Glutamatergic neuron (in vitro differentiated cells): ENCODE data around the gene TTC16. TPM values are rescaled to one million over a fixed set of nuclear protein-coding genes. Genes with fewer than 3 reads are reported as not detected.
A peak's percentile ranks its signal among the peaks of the same experiment; 100 is the strongest.

ENCODE experiments used
- DNase-seq: peaks from one replicate; pipeline ENCODE4 v3.0.0; 2022
- H3K27ac Mint-ChIP-seq: one replicate; pipeline ENCODE4 v1.8.0; 2020; ENCODE audit warnings: mild to moderate bottlenecking, mixed read lengths, inconsistent platforms; ENCODE audit not compliant: unreplicated experiment
- H3K27me3 Mint-ChIP-seq: one replicate; pipeline ENCODE4 v1.8.0; 2020; ENCODE audit warnings: mild to moderate bottlenecking, moderate library complexity, mixed read lengths, inconsistent platforms; ENCODE audit not compliant: unreplicated experiment
- H3K36me3 Mint-ChIP-seq: one replicate; pipeline ENCODE4 v1.8.0; 2020; ENCODE audit warnings: mild to moderate bottlenecking, mixed read lengths, inconsistent platforms; ENCODE audit not compliant: unreplicated experiment
- H3K4me1 Mint-ChIP-seq: one replicate; pipeline ENCODE4 v1.8.0; 2020; ENCODE audit warnings: mild to moderate bottlenecking, low read depth, mixed read lengths, inconsistent platforms; ENCODE audit not compliant: unreplicated experiment
- H3K4me3 Mint-ChIP-seq: one replicate; pipeline ENCODE4 v1.8.0; 2020; ENCODE audit warnings: mild to moderate bottlenecking, mixed read lengths, inconsistent platforms; ENCODE audit not compliant: unreplicated experiment
- H3K9me3 Mint-ChIP-seq: one replicate; pipeline ENCODE4 v1.8.0; 2020; ENCODE audit warnings: mild to moderate bottlenecking, moderate library complexity, mixed read lengths, inconsistent platforms; ENCODE audit not compliant: unreplicated experiment
- total RNA-seq: library from RNA; stranded (reverse); fragmentation: NEBNext Ultra II Directional; extraction: Animal tissue kit (Norgen Biotek cat#: 25700); gene quantifications from one replicate; pipeline ENCODE4 v1.2.1, GENCODE V29; 2021; ENCODE audit not compliant: unreplicated experiment
- TF ChIP-seq, protein P1 (sequence below): fragments of 200-600 bp; sonication (generic); IDR thresholded peaks from one replicate; pipeline ENCODE4 v1.5.0; 2021; ENCODE audit not compliant: partially characterized antibody, unreplicated experiment

TTC16 gene
- total RNA-seq, 1 donor from 2014 or later: not detected

DNA sequence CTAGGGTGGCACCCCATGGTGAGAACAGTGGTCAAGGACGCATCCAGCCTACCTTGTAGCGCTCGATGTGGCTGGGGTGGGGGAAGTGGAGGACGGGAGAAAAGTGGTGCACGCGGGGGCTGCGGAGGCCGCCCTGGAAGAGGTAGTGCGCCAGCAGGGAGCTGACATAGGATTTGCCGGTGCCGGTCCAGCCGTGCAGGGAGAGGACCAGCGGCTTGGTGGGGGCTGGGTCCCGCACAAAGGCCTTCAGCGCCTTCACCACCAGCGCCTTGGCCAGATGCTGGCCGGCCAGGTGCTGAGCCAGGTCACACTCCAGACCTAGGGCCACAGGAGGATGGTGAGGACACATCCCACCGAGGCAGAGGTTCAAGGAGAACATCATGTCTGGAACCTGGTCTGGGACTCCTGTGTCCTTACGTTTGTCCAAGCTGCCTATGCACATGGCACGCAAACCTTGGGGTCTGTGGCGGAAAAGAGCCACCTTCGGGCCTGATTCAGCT lies 18.4 kb downstream of the TTC16 start:
- peaks cover 4% of the 10 kb centered on the region for H3K4me1 Mint-ChIP-seq
- H3K27ac Mint-ChIP-seq: peak overlapping the region; percentile 43
- TF ChIP-seq, protein P1, sequence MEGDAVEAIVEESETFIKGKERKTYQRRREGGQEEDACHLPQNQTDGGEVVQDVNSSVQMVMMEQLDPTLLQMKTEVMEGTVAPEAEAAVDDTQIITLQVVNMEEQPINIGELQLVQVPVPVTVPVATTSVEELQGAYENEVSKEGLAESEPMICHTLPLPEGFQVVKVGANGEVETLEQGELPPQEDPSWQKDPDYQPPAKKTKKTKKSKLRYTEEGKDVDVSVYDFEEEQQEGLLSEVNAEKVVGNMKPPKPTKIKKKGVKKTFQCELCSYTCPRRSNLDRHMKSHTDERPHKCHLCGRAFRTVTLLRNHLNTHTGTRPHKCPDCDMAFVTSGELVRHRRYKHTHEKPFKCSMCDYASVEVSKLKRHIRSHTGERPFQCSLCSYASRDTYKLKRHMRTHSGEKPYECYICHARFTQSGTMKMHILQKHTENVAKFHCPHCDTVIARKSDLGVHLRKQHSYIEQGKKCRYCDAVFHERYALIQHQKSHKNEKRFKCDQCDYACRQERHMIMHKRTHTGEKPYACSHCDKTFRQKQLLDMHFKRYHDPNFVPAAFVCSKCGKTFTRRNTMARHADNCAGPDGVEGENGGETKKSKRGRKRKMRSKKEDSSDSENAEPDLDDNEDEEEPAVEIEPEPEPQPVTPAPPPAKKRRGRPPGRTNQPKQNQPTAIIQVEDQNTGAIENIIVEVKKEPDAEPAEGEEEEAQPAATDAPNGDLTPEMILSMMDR: no peak
- no peak for DNase-seq
- peaks cover 2% of the 10 kb centered on the region for H3K9me3 Mint-ChIP-seq
- H3K36me3 Mint-ChIP-seq: peaks cover 5% of the 10 kb centered on the region
- peak overlapping the region; percentile 67 for H3K4me3 Mint-ChIP-seq
- peaks cover 6% of the 10 kb centered on the region for H3K27me3 Mint-ChIP-seq

DNA sequence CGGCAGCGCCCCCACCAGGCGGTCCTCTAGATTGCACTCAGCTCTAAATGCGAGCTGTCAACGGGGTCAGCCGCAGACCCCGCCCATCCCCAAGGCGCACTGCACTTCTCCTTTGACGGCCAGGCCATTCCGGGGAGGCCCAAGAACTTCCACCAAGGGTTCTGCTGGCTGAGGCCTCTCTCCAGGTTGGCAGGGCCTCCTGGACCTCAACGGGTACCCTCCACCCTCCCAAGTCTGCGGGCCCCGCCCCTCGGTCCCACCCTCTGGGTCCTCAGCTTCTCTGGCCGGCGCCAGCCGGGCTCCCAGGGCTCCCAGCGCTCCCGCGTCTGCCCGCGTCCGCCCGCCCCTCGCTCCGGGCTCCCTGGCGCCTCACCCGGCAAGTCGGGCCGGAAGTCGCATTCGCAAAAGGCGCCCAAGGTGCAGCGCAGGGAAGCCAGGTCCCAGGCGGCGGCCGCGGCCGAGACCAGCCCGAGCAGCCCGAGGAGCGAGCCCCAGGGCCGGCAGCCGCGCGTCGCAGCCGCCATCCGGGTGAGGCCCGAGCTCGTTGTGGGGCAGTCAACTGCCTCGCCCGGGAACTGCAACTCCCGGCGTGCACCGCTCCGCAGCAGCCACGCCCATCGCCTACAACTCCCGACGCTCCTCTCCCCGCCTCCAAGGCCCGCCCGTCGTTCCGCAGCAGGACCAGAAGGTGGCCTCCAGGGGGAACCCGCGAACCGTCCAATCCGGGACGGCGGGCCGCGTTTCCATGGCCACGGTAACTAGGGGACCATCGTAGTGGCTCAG lies 19.1 kb downstream of the TTC16 start, which contains the start of gene TOR2A:
Gene TOR2A (minus strand): TSS at position 548 of the 783 bp plus-strand sequence. CDS start 24 bp downstream, at position 524.
- peaks cover 5% of the 10 kb centered on the region for H3K36me3 Mint-ChIP-seq
- H3K4me1 Mint-ChIP-seq: peaks cover 4% of the 10 kb centered on the region
- peaks cover 6% of the 10 kb centered on the region for H3K27me3 Mint-ChIP-seq
- H3K9me3 Mint-ChIP-seq: peaks cover 2% of the 10 kb centered on the region
- H3K4me3 Mint-ChIP-seq: peak within 1 kb of the TSS; percentile 90
- TF ChIP-seq, protein P1: peak; percentile 92
- H3K27ac Mint-ChIP-seq: peak within 1 kb of the TSS; percentile 68
- peak; percentile 99 for DNase-seq

DNA sequence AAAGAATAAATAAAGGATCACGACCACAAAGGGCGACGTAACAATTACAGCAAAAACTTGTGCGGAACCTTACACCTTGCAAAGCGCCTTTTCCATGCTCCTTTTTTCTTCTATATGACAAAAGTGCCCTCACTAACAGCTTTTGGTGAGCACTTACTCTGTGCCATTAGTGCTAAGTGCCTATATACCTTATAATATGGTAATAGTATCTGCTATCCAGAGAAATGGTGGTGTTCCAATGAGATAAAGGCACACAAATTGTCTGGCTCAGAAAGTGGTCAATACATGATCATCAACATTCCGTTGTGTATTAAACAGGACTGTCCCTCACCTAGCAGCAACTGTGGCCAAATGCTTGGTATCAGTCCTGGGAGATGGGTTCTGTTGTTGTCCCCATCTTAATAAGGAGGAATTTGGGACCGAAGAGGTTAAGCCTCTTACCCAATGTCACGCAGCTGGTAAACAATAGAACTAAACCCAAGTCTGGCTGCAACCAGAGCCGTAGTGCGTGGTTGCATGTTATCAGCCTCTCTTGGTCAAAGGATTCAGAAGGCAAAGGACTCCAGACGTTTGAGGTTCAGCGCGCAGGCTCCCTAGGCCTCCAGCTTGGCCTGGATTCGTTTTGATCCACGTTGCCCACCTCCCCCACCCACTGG lies 19.8 kb downstream of the TTC16 start:
- H3K27me3 Mint-ChIP-seq: peaks cover 6% of the 10 kb centered on the region
- H3K4me3 Mint-ChIP-seq: peak overlapping the region; percentile 90
- peaks cover 4% of the 10 kb centered on the region for H3K4me1 Mint-ChIP-seq
- no peak for DNase-seq
- H3K27ac Mint-ChIP-seq: peak overlapping the region; percentile 68
- TF ChIP-seq, protein P1: no peak
- H3K36me3 Mint-ChIP-seq: peaks cover 5% of the 10 kb centered on the region
- peaks cover under 1% of the 10 kb centered on the region for H3K9me3 Mint-ChIP-seq

DNA sequence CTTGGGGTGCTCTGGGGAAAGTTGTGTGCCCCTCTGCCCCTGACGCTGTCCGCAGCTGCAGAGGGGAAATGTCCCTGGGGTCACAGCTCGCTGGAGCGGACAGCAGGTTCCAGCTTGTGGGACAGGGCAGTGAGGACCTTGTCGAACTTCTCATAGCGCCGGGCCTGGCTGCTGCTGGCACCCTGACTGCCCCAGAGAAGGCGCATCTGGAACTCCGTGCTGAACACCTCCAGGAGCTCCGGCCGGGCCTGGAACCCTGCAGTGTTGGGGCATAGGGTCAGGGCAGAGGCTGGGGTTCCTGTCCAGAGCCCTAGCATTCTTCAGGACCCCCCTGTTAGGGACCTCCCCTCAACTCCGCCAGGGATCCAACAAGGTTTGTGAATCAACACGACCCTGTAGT lies 22.8 kb downstream of the TTC16 start:
- Mint-ChIP-seq H3K9me3 (peaks cover 3% of the 10 kb centered on the region), H3K27ac (no peak overlapping the region), H3K36me3 (peaks cover 5% of the 10 kb centered on the region), H3K27me3 (peaks cover 8% of the 10 kb centered on the region), H3K4me1 (peaks cover 15% of the 10 kb centered on the region), H3K4me3 (no peak overlapping the region)
- DNase-seq: no peak
- TF ChIP-seq, protein P1: no peak
